Gastrocnemius medialis (tissue), 4 donors: ENCODE measurements around the gene DAPK1.

Source experiments
- CTCF ChIP-seq, 5 experiments: fragments of 450-650 bp in 3 of 5; fragments of 200-600 bp in 2 of 5; sonication (generic) in 2 of 5; IDR thresholded peaks in 4 of 5; conservative IDR thresholded peaks in 1 of 5; 1 replicate in 4 of 5; 2 replicates in 1 of 5; pipeline ENCODE4 v1.5.1; 2016 to 2019; ENCODE audit warnings: antibody characterized with exemption in 5 of 5, mild to moderate bottlenecking in 3 of 5, moderate library complexity in 3 of 5
- POLR2A ChIP-seq, 2 donors: fragments of 450-650 bp; IDR thresholded peaks; one replicate each; pipeline ENCODE4 v1.6.1; 2017; ENCODE audit warnings: antibody characterized with exemption in 2 of 2, mild to moderate bottlenecking in 2 of 2, moderate library complexity in 2 of 2

- no peak for TF ChIP-seq POLR2A (IDR thresholded peaks at IDR 0.05)
- no peak for TF ChIP-seq CTCF (IDR thresholded peaks at IDR 0.05 in 4 of 5, conservative IDR thresholded peaks at IDR 0.05 in 1 of 5)
These were observed 121.7 kb downstream of the DAPK1 start for GRCh38 chr9:87619346-87619745.
